B cell (primary cell): Measurements from ENCODE around the gene GRK1. TPM values are rescaled to one million over a fixed set of nuclear protein-coding genes. Genes with fewer than 3 reads are reported as not detected.

Source experiments
- ATAC-seq: fragments of 200-7000 bp; cut with Tn5 transposase; one replicate; pipeline ENCODE4 v1.10.0; 2021; ENCODE audit warnings: low read depth, mild to moderate bottlenecking, moderate number of reproducible peaks, moderate library complexity
- CTCF ChIA-PET: fragments of 350-600 bp; sonication (Branson Sonifier 250); formaldehyde crosslinking; loops from one replicate; lab custom pipeline; 2021; ENCODE audit warnings: antibody characterized with exemption, inconsistent platforms; lab: Charles Lee
- POLR2A ChIA-PET: fragments of 350-600 bp; sonication (Branson Sonifier 250); formaldehyde crosslinking; loops from one replicate; lab custom pipeline; 2021; ENCODE audit warnings: antibody characterized with exemption; lab: Charles Lee
- DNase-seq: peaks from one replicate; pipeline ENCODE4 v3.0.0; 2013
- H2AFZ ChIP-seq: 2 replicates; pipeline ENCODE4 v1.6.1; 2012; ENCODE audit warnings: mild to moderate bottlenecking, low read depth, low read length; ENCODE audit not compliant: insufficient read depth, poor library complexity, severe bottlenecking
- H3K27ac ChIP-seq, 2 donors: 1 replicate in 1 of 2; 2 replicates in 1 of 2; pipeline ENCODE4 v1.5.1; 2012 to 2013; ENCODE audit warnings: low read length in 2 of 2, mild to moderate bottlenecking in 2 of 2, moderate library complexity in 1 of 2
- H3K27me3 ChIP-seq, 4 experiments: fragments of 200-600 bp in 1 of 4; sonication (generic) in 1 of 4; replicated peaks in 1 of 4; 1 replicate in 2 of 4; 2 replicates in 2 of 4; pipeline versions ENCODE4 v1.6.1 to v1.7.0; 2013 to 2016; ENCODE audit warnings: low read length in 3 of 4, mild to moderate bottlenecking in 2 of 4, mixed read lengths in 1 of 4, moderate library complexity in 1 of 4; ENCODE audit not compliant: insufficient read depth in 4 of 4, control insufficient read depth in 3 of 4; ENCODE audit errors: control extremely low read depth in 1 of 4
- H3K36me3 ChIP-seq, 2 experiments: replicated peaks in 1 of 2; 1 replicate in 1 of 2; 2 replicates in 1 of 2; pipeline versions ENCODE4 v1.6.1 to v1.7.1; 2013; ENCODE audit warnings: low read length in 1 of 2; ENCODE audit not compliant: insufficient read depth in 2 of 2, control insufficient read depth in 1 of 2; ENCODE audit errors: control extremely low read depth in 1 of 2, extremely low read depth in 1 of 2
- H3K4me1 ChIP-seq, 2 donors: fragments of 200-600 bp in 1 of 2; sonication (generic) in 1 of 2; 1 replicate in 1 of 2; 2 replicates in 1 of 2; pipeline versions ENCODE4 v1.5.1 to v1.6.1; 2013 to 2017; ENCODE audit warnings: low read length in 2 of 2; ENCODE audit not compliant: control insufficient read depth in 2 of 2, insufficient read depth in 2 of 2
- H3K4me2 ChIP-seq: replicated peaks from 2 replicates; pipeline ENCODE3; 2012; ENCODE audit warnings: mild to moderate bottlenecking, low read depth, low read length; ENCODE audit not compliant: poor library complexity, severe bottlenecking
- H3K4me3 ChIP-seq, 5 experiments: fragments of 200-600 bp in 1 of 5; sonication (generic) in 1 of 5; 1 replicate in 3 of 5; 2 replicates in 2 of 5; pipeline versions ENCODE4 v1.5.1 to v1.7.0; 2011 to 2016; ENCODE audit warnings: low read length in 4 of 5, mild to moderate bottlenecking in 4 of 5, low read depth in 2 of 5, control low read depth in 1 of 5, moderate library complexity in 1 of 5; ENCODE audit not compliant: insufficient read depth in 1 of 5; ENCODE audit errors: control extremely low read depth in 1 of 5, extremely low read depth in 1 of 5
- H3K79me2 ChIP-seq: fragments of 200-600 bp; sonication (generic); one replicate; pipeline ENCODE4 v1.6.0; 2016; ENCODE audit warnings: low read length; ENCODE audit not compliant: control insufficient read depth, insufficient read depth
- H3K9ac ChIP-seq: fragments of 200-600 bp; sonication (generic); 2 replicates; pipeline ENCODE4 v1.6.1; 2017; ENCODE audit warnings: mild to moderate bottlenecking, low read length, moderate library complexity
- H3K9me3 ChIP-seq, 3 donors: one replicate each; pipeline versions ENCODE4 v1.6.1 to v1.7.1; 2013; ENCODE audit warnings: low read length in 2 of 3; ENCODE audit not compliant: control insufficient read depth in 2 of 3, insufficient read depth in 1 of 3; ENCODE audit errors: control extremely low read depth in 1 of 3
- H4K20me1 ChIP-seq: 2 replicates; pipeline ENCODE4 v1.6.0; 2012; ENCODE audit warnings: mild to moderate bottlenecking, low read length; ENCODE audit not compliant: insufficient read depth, control insufficient read depth, poor library complexity, severe bottlenecking
- H3K27ac Mint-ChIP-seq: one replicate; pipeline ENCODE4 v1.8.0; 2021; ENCODE audit warnings: mixed read lengths
- H3K27me3 Mint-ChIP-seq: one replicate; pipeline ENCODE4 v1.8.0; 2021; ENCODE audit warnings: mixed read lengths
- H3K4me1 Mint-ChIP-seq: one replicate; pipeline ENCODE4 v1.8.0; 2021; ENCODE audit warnings: mixed read lengths
- H3K4me3 Mint-ChIP-seq: one replicate; pipeline ENCODE4 v1.8.0; 2021; ENCODE audit warnings: mixed read lengths
- H3K9me3 Mint-ChIP-seq: one replicate; pipeline ENCODE4 v1.8.0; 2022; ENCODE audit warnings: mixed read lengths; ENCODE audit not compliant: insufficient read depth
- CTCF ChIP-seq: fragments of 200-600 bp; IDR thresholded peaks from one replicate; pipeline ENCODE4 v1.8.0; 2022; ENCODE audit warnings: antibody characterized with exemption, mild to moderate bottlenecking
- EZH2 ChIP-seq: IDR thresholded peaks from 2 replicates; pipeline ENCODE4 v1.6.1; 2012; ENCODE audit warnings: borderline replicate concordance, low read depth, mild to moderate bottlenecking, moderate library complexity, low read length; ENCODE audit not compliant: insufficient read depth, poor library complexity, severe bottlenecking
- WGBS: methylation state at CpG from one replicate; pipeline ENCODE4 v1.1.5; 2013; ENCODE audit warnings: missing lambda C conversion rate; ENCODE audit not compliant: insufficient coverage; 5-methylcytosine and 5-hydroxymethylcytosine counted together
- intact Hi-C: fragments of 100-400 bp; cut with micrococcal nuclease; formaldehyde crosslinking; loops from one replicate; pipeline ENCODE4 v1.10.0; 2022
- polyA plus RNA-seq: library from polyadenylated mRNA; depleted of rRNA; stranded (reverse); fragments of >200 nt; gene quantifications from 2 replicates; pipeline ENCODE4 v1.2.3, GENCODE V29; 2012
- total RNA-seq, 2 donors: library from RNA; stranded (reverse); fragments of 120-200 nt in 1 of 2; gene quantifications; 1 replicate in 1 of 2; 2 replicates in 1 of 2; pipeline versions ENCODE4 v1.2.3 to v1.2.4, GENCODE V29; 2013 to 2022

GRK1 gene
- total and polyA plus RNA-seq, 2 donors (not counting 1 experiment from before 2014, with no cell fraction given), result not detected

GRCh38 chr13:113657851-113658741 lies 8.9 kb upstream of the GRK1 start, which contains the start of gene ATP4B:
Gene ATP4B (minus strand): TSS chr13:113658198. CDS start chr13:113658144, 54 bp downstream.
- POLR2A ChIA-PET, result no interaction called here
- Mint-ChIP-seq H3K27me3 (no peaks in the 10 kb centered on the region), H3K27ac (no peak within 1 kb of the TSS), H3K9me3 (peaks cover 3% of the 10 kb centered on the region), H3K4me3 (no peak within 1 kb of the TSS), H3K4me1 (no peaks in the 10 kb centered on the region)
- no peak for ATAC-seq
- H4K20me1 ChIP-seq, result no peaks in the 10 kb centered on the region
- intact Hi-C loops, result no loop called here
- H3K36me3 ChIP-seq, result no peaks in the 10 kb centered on the region
- H3K4me1 ChIP-seq, result no peaks in the 10 kb centered on the region
- no peaks in the 10 kb centered on the region for H3K27me3 ChIP-seq
- H3K9ac ChIP-seq, result no peak within 1 kb of the TSS
- TF ChIP-seq EZH2 (no peak), CTCF (no peak)
- H2AFZ ChIP-seq, result no peak within 1 kb of the TSS
- H3K27ac ChIP-seq, result no peak within 1 kb of the TSS
- WGBS, result 96% methylated on average over 40 of the region's 47 CpGs
- DNase-seq, result no peak
- CTCF ChIA-PET, result no interaction called here
- peaks cover 0 to 8% (median 3%) of the 10 kb centered on the region in 3 donors for H3K9me3 ChIP-seq
- H3K79me2 ChIP-seq, result no peaks in the 10 kb centered on the region
- H3K4me2 ChIP-seq, result no peak within 1 kb of the TSS
- H3K4me3 ChIP-seq, result no peak within 1 kb of the TSS

- no peaks in the 10 kb centered on the region for H3K4me1 Mint-ChIP-seq
- Histone ChIP-seq H3K27me3 (no peaks in the 10 kb centered on the region), H3K27ac (no peak overlapping the region), H4K20me1 (no peaks in the 10 kb centered on the region), H3K36me3 (no peaks in the 10 kb centered on the region), H3K4me2 (no peak overlapping the region), H3K4me3 (no peak overlapping the region), H2AFZ (no peak overlapping the region), H3K79me2 (no peaks in the 10 kb centered on the region), H3K9me3 (peaks cover 0 to 8% (median 3%) of the 10 kb centered on the region in 3 donors), H3K4me1 (no peaks in the 10 kb centered on the region), H3K9ac (no peak overlapping the region)
- TF ChIP-seq CTCF, result no peak
- TF ChIP-seq EZH2, result no peak
- CTCF ChIA-PET, result no interaction called here
- DNase-seq (no peak), ATAC-seq (no peak)
- no peak overlapping the region for H3K4me3 Mint-ChIP-seq
- peaks cover 3% of the 10 kb centered on the region for H3K9me3 Mint-ChIP-seq
- 81% methylated on average over 14 of the region's 14 CpGs for WGBS
- intact Hi-C loops, result no loop called here
- POLR2A ChIA-PET, result no interaction called here
- H3K27ac Mint-ChIP-seq, result no peak overlapping the region
- H3K27me3 Mint-ChIP-seq, result no peaks in the 10 kb centered on the region
Measured at GRCh38 chr13:113658836-113659235, 8.2 kb upstream of the GRK1 start.
